OCI-LY3 (cell line): ENCODE data around the gene SWT1.

ENCODE experiments used
- EZH2phosphoT487 ChIP-seq: fragments of 200-600 bp; shearing (Covaris generic); IDR thresholded peaks from 2 replicates; pipeline ENCODE4 v1.6.1; 2018; ENCODE audit warnings: antibody characterized with exemption, mixed run types, low read depth
- TF ChIP-seq, protein P1 (sequence below): fragments of 200-600, 300-600 bp; sonication (generic); IDR thresholded peaks from 2 replicates; pipeline ENCODE4 v1.5.1; 2014; ENCODE audit warnings: antibody characterized with exemption, low read length, low read depth

- TF ChIP-seq, protein P1, sequence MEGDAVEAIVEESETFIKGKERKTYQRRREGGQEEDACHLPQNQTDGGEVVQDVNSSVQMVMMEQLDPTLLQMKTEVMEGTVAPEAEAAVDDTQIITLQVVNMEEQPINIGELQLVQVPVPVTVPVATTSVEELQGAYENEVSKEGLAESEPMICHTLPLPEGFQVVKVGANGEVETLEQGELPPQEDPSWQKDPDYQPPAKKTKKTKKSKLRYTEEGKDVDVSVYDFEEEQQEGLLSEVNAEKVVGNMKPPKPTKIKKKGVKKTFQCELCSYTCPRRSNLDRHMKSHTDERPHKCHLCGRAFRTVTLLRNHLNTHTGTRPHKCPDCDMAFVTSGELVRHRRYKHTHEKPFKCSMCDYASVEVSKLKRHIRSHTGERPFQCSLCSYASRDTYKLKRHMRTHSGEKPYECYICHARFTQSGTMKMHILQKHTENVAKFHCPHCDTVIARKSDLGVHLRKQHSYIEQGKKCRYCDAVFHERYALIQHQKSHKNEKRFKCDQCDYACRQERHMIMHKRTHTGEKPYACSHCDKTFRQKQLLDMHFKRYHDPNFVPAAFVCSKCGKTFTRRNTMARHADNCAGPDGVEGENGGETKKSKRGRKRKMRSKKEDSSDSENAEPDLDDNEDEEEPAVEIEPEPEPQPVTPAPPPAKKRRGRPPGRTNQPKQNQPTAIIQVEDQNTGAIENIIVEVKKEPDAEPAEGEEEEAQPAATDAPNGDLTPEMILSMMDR: no peak
- no peak for TF ChIP-seq EZH2phosphoT487
These were observed 131.5 kb downstream of the SWT1 start for GRCh38 chr1:185288435-185288834.
